Central memory CD8-positive, alpha-beta T cell (primary cell): Measurements from ENCODE around the gene DDX10.
A peak's percentile ranks its signal among the peaks of the same experiment; 100 is the strongest.

Experiments
- ATAC-seq: fragments of 150-1000 bp; cut with Tn5 transposase; replicated peaks from 2 replicates; pipeline ENCODE4 v1.10.0; 2022; ENCODE audit warnings: mild to moderate bottlenecking, moderate FRiP score, moderate number of reproducible peaks; ENCODE audit not compliant: poor library complexity, severe bottlenecking; ENCODE audit errors: extremely low read depth
- DNase-seq, 2 donors: peaks; one replicate each; pipeline ENCODE4 v3.0.0; 2021; ENCODE audit warnings: low spot score in 2 of 2
- H3K27ac Mint-ChIP-seq: one replicate; pipeline ENCODE4 v1.8.0; 2022; ENCODE audit warnings: low read depth, mild to moderate bottlenecking, moderate library complexity, mixed read lengths
- H3K27me3 Mint-ChIP-seq: one replicate; pipeline ENCODE4 v1.8.0; 2022; ENCODE audit warnings: mixed read lengths
- H3K36me3 Mint-ChIP-seq: one replicate; pipeline ENCODE4 v1.8.0; 2022; ENCODE audit warnings: mild to moderate bottlenecking, moderate library complexity, mixed read lengths; ENCODE audit not compliant: insufficient read depth
- H3K4me1 Mint-ChIP-seq: one replicate; pipeline ENCODE4 v1.8.0; 2022; ENCODE audit warnings: mixed read lengths
- H3K4me3 Mint-ChIP-seq: one replicate; pipeline ENCODE4 v1.8.0; 2022; ENCODE audit warnings: mild to moderate bottlenecking, moderate library complexity, mixed read lengths
- H3K9me3 Mint-ChIP-seq: one replicate; pipeline ENCODE4 v1.8.0; 2022; ENCODE audit warnings: mixed read lengths

Gene DDX10

GRCh38 chr11:108664730-108665525 lies at the start of gene DDX10:
DDX10 (plus strand) TSS chr11:108665069; CDS start chr11:108665154, 85 bp downstream.
- ATAC-seq = peak; percentile 98
- DNase-seq = peak; percentile 98 to 99
- Mint-ChIP-seq H3K36me3 (peaks cover 14% of the 10 kb centered on the region), H3K4me1 (peaks cover 46% of the 10 kb centered on the region), H3K4me3 (peak within 1 kb of the TSS; percentile 99), H3K27ac (peak within 1 kb of the TSS; percentile 98), H3K9me3 (no peaks in the 10 kb centered on the region), H3K27me3 (no peaks in the 10 kb centered on the region)

GRCh38 chr11:108616549-108616948 lies 48.3 kb upstream of the DDX10 start:
- Mint-ChIP-seq H3K36me3 (no peaks in the 10 kb centered on the region), H3K4me3 (no peak overlapping the region), H3K4me1 (no peaks in the 10 kb centered on the region), H3K9me3 (no peaks in the 10 kb centered on the region), H3K27me3 (peaks cover 56% of the 10 kb centered on the region), H3K27ac (no peak overlapping the region)
- ATAC-seq = no peak
- DNase-seq = no peak

- no peaks in the 10 kb centered on the region for H3K9me3 Mint-ChIP-seq
- H3K36me3 Mint-ChIP-seq = no peaks in the 10 kb centered on the region
- no peak for DNase-seq
- no peak overlapping the region for H3K27ac Mint-ChIP-seq
- no peaks in the 10 kb centered on the region for H3K4me1 Mint-ChIP-seq
- ATAC-seq = no peak
- peaks cover 57% of the 10 kb centered on the region for H3K27me3 Mint-ChIP-seq
- no peak overlapping the region for H3K4me3 Mint-ChIP-seq
These were observed 47.8 kb upstream of the DDX10 start for GRCh38 chr11:108617055-108617454.

DNA sequence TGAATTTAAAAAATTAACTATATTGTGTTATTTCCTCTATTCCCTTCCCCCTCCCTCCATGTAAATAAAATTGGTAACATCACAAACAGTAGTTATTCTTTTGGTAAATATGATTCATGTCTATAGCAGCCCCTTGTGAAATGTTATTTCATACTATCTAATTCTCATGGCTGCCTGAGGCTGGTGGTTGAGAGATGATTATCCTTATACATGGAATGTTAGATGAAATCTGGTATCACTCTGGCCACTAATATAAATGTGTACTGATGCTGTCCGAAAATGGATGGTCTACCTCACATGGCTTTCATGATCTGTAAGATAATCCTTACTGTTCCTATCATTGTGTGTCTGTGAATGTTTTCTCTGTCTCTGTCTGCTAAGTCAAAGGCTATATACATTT lies 46.3 kb upstream of the DDX10 start:
- Mint-ChIP-seq H3K4me1 (no peaks in the 10 kb centered on the region), H3K9me3 (no peaks in the 10 kb centered on the region), H3K27ac (no peak overlapping the region), H3K27me3 (peaks cover 52% of the 10 kb centered on the region), H3K4me3 (no peak overlapping the region), H3K36me3 (no peaks in the 10 kb centered on the region)
- DNase-seq = no peak
- no peak for ATAC-seq

- Mint-ChIP-seq H3K9me3 (no peaks in the 10 kb centered on the region), H3K27ac (no peak overlapping the region), H3K27me3 (peaks cover 62% of the 10 kb centered on the region), H3K36me3 (no peaks in the 10 kb centered on the region), H3K4me3 (no peak overlapping the region), H3K4me1 (no peaks in the 10 kb centered on the region)
- DNase-seq (no peak), ATAC-seq (no peak)
These were observed 43.7 kb upstream of the DDX10 start for GRCh38 chr11:108620958-108621772.

- H3K4me1 Mint-ChIP-seq = no peaks in the 10 kb centered on the region
- no peak overlapping the region for H3K27ac Mint-ChIP-seq
- no peaks in the 10 kb centered on the region for H3K9me3 Mint-ChIP-seq
- H3K4me3 Mint-ChIP-seq = no peak overlapping the region
- DNase-seq (no peak), ATAC-seq (no peak)
- H3K36me3 Mint-ChIP-seq = no peaks in the 10 kb centered on the region
- peaks cover 55% of the 10 kb centered on the region for H3K27me3 Mint-ChIP-seq
These were observed 42.5 kb upstream of the DDX10 start for GRCh38 chr11:108622341-108622740.

DNA sequence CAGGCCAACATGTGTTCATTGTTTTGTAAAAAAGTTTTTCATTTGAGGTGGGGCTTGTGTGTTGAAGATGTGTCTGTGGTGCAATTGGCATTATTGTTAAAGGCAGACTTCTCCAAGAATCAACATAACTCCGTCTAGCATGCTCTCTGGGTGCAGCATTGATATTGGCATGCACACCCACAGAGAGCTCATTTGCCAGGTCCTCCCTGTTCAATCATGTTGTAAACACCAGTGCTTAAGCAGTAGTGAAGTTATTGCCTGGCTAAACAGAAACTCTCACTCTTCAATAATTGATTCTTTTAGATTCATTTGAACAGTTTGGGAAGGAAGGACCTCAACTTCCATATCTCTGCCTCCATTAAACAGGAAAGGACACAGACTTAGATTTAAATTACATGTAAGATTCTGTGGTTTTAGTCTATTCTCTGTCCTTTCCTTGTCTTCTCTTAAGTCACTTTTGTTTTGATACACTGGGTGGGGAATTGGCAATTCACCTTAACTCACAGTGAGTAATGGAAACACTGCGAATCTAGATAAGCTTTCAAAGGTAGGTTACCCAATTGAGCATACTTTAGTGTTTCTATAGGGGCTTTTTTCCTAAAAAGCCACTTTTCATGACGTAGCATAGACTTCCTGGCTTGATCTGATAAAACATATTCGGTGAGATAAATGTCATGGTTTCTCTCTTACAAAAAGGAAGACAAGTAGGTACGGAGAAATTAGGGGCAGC lies 40.5 kb upstream of the DDX10 start:
- H3K27me3 Mint-ChIP-seq = peaks cover 50% of the 10 kb centered on the region
- H3K4me1 Mint-ChIP-seq = no peaks in the 10 kb centered on the region
- no peak for DNase-seq
- no peak overlapping the region for H3K4me3 Mint-ChIP-seq
- H3K27ac Mint-ChIP-seq = no peak overlapping the region
- no peaks in the 10 kb centered on the region for H3K36me3 Mint-ChIP-seq
- no peak for ATAC-seq
- no peaks in the 10 kb centered on the region for H3K9me3 Mint-ChIP-seq

DNA sequence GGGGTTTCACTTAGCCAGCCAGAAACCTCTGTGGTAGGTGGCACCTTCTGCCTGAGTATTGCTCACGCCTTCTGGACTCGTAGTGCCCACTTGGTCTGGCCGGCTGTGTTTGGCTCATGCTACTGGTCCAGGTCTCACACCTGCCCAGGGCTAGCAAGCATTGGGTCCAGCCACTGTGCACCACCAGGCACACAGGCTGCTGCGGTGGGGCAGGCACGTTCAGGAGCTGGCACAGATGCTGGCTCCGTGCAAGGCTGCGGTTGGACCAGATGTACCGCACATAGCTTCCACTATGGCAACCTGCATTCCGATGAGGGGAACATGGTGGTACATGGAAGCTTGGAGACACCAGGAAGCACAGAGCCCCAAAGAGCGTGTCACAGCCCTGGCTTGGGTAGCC lies 36.5 kb upstream of the DDX10 start:
- DNase-seq = no peak
- Mint-ChIP-seq H3K4me3 (no peak overlapping the region), H3K36me3 (peaks cover 2% of the 10 kb centered on the region)

GRCh38 chr11:108628812-108629211 lies 36.1 kb upstream of the DDX10 start:
- H3K9me3 Mint-ChIP-seq = no peaks in the 10 kb centered on the region
- ATAC-seq (no peak), DNase-seq (no peak)
- no peak overlapping the region for H3K4me3 Mint-ChIP-seq
- no peaks in the 10 kb centered on the region for H3K4me1 Mint-ChIP-seq
- peaks cover 40% of the 10 kb centered on the region for H3K27me3 Mint-ChIP-seq
- peaks cover 2% of the 10 kb centered on the region for H3K36me3 Mint-ChIP-seq
- no peak overlapping the region for H3K27ac Mint-ChIP-seq

More for the DNA sequence above, 36.5 kb upstream of the DDX10 start:
- Mint-ChIP-seq H3K27me3 (peaks cover 39% of the 10 kb centered on the region), H3K9me3 (no peaks in the 10 kb centered on the region), H3K4me1 (no peaks in the 10 kb centered on the region), H3K27ac (no peak overlapping the region)
- ATAC-seq = no peak

DNA sequence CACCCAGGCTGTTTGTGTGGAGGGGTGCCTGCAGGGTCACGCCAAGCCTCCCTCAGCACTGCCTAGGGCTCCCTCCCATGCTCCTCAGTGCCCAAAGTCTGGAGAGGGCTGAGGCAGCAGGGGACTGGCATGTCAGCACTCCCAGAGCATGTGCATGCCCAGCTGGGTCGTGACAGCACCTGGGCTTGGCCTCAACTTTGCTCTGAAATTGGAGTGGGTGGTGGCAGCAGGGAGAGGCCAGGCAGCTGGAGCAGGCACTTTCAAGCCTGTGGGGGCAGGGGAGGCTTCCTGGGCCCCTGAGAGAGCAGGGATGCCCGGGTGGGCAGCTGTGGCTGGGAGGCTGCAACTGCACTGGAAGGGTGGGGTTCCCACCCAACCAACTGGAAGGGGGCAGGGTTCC lies 35.6 kb upstream of the DDX10 start:
- Mint-ChIP-seq H3K9me3 (no peaks in the 10 kb centered on the region), H3K27me3 (peaks cover 42% of the 10 kb centered on the region), H3K4me1 (no peaks in the 10 kb centered on the region), H3K36me3 (peaks cover 2% of the 10 kb centered on the region), H3K4me3 (no peak overlapping the region), H3K27ac (no peak overlapping the region)
- ATAC-seq (no peak), DNase-seq (no peak)

DNA sequence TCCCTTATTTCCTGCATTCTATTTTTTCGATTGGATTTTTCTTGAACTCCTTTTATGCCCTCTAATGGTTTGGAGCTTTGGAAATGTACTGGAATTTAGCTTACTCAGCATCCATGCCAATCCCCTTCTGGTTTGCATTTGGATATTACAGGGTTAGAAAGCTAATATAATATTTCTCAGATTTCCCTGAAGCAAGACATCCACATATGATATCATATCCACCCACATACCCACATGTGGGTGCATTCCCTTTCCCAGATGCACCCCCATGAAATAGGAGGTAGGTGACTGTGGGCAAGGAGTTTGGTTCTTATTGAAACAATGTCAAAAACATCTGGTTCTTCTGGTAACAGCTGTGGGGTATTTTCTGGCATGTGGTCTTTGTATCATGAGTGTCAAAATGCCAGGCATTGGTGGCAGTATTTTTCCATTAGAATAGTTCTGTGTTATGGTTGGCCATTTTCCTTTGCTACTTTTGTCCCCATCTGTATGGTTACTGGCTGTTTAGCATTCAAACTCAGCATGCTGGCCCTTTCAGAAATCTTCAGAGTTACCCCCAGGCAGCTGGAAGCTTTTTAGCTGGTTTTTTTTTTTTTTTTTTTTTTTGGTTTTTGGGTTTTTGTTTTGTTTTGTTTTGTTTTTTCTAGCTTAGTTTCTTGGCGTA lies 32.7 kb upstream of the DDX10 start:
- Mint-ChIP-seq H3K4me3 (no peak overlapping the region), H3K36me3 (peaks cover 2% of the 10 kb centered on the region), H3K27ac (no peak overlapping the region), H3K9me3 (no peaks in the 10 kb centered on the region), H3K4me1 (no peaks in the 10 kb centered on the region), H3K27me3 (peaks cover 35% of the 10 kb centered on the region)
- DNase-seq (no peak), ATAC-seq (no peak)

DNA sequence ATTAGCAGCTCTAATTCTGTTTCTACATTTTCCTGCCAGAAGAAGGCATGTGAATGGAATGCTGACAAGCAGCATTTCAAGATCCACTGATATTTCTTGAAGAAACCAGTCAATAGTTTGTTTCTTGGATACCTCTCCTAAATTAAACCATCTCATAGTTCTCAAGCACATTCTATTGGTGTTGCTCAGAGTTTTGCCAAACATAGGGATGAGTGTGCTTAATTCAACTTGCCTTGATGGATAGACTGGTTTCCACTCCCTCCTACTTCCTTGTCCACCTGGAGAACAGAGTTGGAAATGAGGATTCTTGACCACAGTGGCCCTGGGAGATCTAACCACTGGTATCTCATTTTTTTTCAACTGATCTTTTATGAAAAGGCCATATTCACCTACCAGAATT lies 29.8 kb upstream of the DDX10 start:
- Mint-ChIP-seq H3K4me1 (no peaks in the 10 kb centered on the region), H3K4me3 (no peak overlapping the region), H3K27ac (no peak overlapping the region), H3K27me3 (peaks cover 42% of the 10 kb centered on the region), H3K36me3 (peaks cover 2% of the 10 kb centered on the region), H3K9me3 (no peaks in the 10 kb centered on the region)
- DNase-seq (no peak), ATAC-seq (no peak)
